Panc1 (cell line): Measurements from ENCODE around the gene KRTAP5-7. TPM values are rescaled to one million over a fixed set of nuclear protein-coding genes. Genes with fewer than 3 reads are reported as not detected.

Source experiments
- ATAC-seq: fragments of 200-7000 bp; cut with Tn5 transposase; 2 replicates; pipeline ENCODE4 v1.9.1; 2020; ENCODE audit warnings: mild to moderate bottlenecking, moderate library complexity
- BruUV-seq: library from RNA; stranded (reverse); fragments of 400-500 nt; replicated peaks from 2 replicates; lab custom pipeline; 2021; lab: Mats Ljungman, UMichigan
- CTCF ChIA-PET: fragments of 300-600 bp; sonication (Branson Sonifier 250); formaldehyde crosslinking; loops from one replicate; lab custom pipeline; 2022; ENCODE audit warnings: antibody characterized with exemption; lab: Charles Lee
- POLR2A ChIA-PET: fragments of 300-600 bp; sonication (Branson Sonifier 250); formaldehyde crosslinking; loops from one replicate; lab custom pipeline; 2022; ENCODE audit warnings: antibody characterized with exemption; lab: Charles Lee
- DNase-seq: peaks from one replicate; pipeline ENCODE4 v3.0.0-alpha.2; 2010; ENCODE audit warnings: low read depth, low spot score
- H3K27ac ChIP-seq: 2 replicates; pipeline ENCODE4 v1.5.1; 2011; ENCODE audit warnings: mild to moderate bottlenecking, low read length, inconsistent platforms
- H3K27me3 ChIP-seq: fragments of 200-500 bp; sonication (Bioruptor generic); 2 replicates; pipeline ENCODE4 v1.6.0; 2014; ENCODE audit warnings: low read length, inconsistent platforms; ENCODE audit not compliant: control insufficient read depth, insufficient read depth
- H3K36me3 ChIP-seq: fragments of 200-500 bp; sonication (Bioruptor generic); 2 replicates; pipeline ENCODE4 v1.5.1; 2014; ENCODE audit warnings: inconsistent platforms, mild to moderate bottlenecking, low read length, moderate library complexity; ENCODE audit not compliant: control insufficient read depth, insufficient read depth
- H3K4me1 ChIP-seq: 2 replicates; pipeline ENCODE4 v1.5.1; 2011; ENCODE audit warnings: inconsistent platforms, mild to moderate bottlenecking, low read length, moderate library complexity; ENCODE audit not compliant: control insufficient read depth, insufficient read depth
- H3K4me3 ChIP-seq, 2 experiments: 2 replicates each; pipeline ENCODE4 v1.5.1; 2011 to 2012; ENCODE audit warnings: low read depth in 2 of 2, low read length in 2 of 2, mild to moderate bottlenecking in 2 of 2, inconsistent platforms in 1 of 2, moderate library complexity in 1 of 2
- H3K9me3 ChIP-seq: fragments of 200-500 bp; sonication (Bioruptor generic); 2 replicates; pipeline ENCODE4 v1.5.1; 2014; ENCODE audit warnings: low read depth, mild to moderate bottlenecking, inconsistent platforms, low read length, moderate library complexity; ENCODE audit not compliant: control insufficient read depth, insufficient read depth
- CTCF ChIP-seq: fragments of 450-650 bp; IDR thresholded peaks from 2 replicates; pipeline ENCODE4 v1.5.1; 2017; ENCODE audit warnings: mild to moderate bottlenecking
- POLR2AphosphoS5 ChIP-seq: IDR thresholded peaks from 2 replicates; pipeline ENCODE4 v1.6.1; 2012; ENCODE audit warnings: mild to moderate bottlenecking, low read depth, low read length, moderate library complexity
- REST ChIP-seq, 2 experiments: IDR thresholded peaks; 2 replicates each; pipeline ENCODE4 v1.6.1; 2011 to 2012; ENCODE audit warnings: low read depth in 2 of 2, control low read depth in 1 of 2, low read length in 1 of 2, mild to moderate bottlenecking in 1 of 2, moderate library complexity in 1 of 2; ENCODE audit not compliant: insufficient read depth in 1 of 2
- SIN3A ChIP-seq: IDR thresholded peaks from 2 replicates; pipeline ENCODE4 v1.6.1; 2012; ENCODE audit warnings: low read depth, mild to moderate bottlenecking, low read length, moderate library complexity, borderline replicate concordance; ENCODE audit not compliant: insufficient read depth
- TCF7L2 ChIP-seq: IDR thresholded peaks from 2 replicates; pipeline ENCODE4 v1.6.1; 2011; ENCODE audit warnings: mild to moderate bottlenecking, low read depth, low read length, inconsistent platforms
- in situ Hi-C: cut with HindIII; loops from 2 replicates; pipeline ENCODE4 v1.10.0; 2016; ENCODE audit warnings: low sequenced_read_pairs, low pct_unique_long_range_greater_than_20kb
- intact Hi-C: fragments of 100-400 bp; cut with micrococcal nuclease; formaldehyde crosslinking; loops from one replicate; pipeline ENCODE4 v1.10.0; 2022; ENCODE audit not compliant: unreplicated experiment
- total RNA-seq: library from RNA; stranded (reverse); gene quantifications from one replicate; pipeline ENCODE4 v1.2.1, GENCODE V29; 2021; ENCODE audit not compliant: unreplicated experiment

KRTAP5-7 gene
- total RNA-seq, 1 experiment from 2014 or later: not detected

GRCh38 chr11:71484248-71485062 is 42.6 kb upstream of the KRTAP5-7 start:
- BruUV-seq: no TSS peak
- ChIA-PET CTCF (no interaction called here), POLR2A (no interaction called here)
- H3K4me1 ChIP-seq: peaks cover 10% of the 10 kb centered on the region; the same call in 1 of the 2 replicates
- in situ Hi-C loops (no loop called here), intact Hi-C loops (no loop called here)
- TF ChIP-seq CTCF: no peak
- no peak for TF ChIP-seq SIN3A
- no peak for TF ChIP-seq TCF7L2
- TF ChIP-seq REST (IDR thresholded peaks at IDR 0.05; ENCODE audit: insufficient read depth in 1 of 2, low read depth in 2 of 2, low read length in 1 of 2): no peak
- TF ChIP-seq POLR2AphosphoS5: no peak
- no peak overlapping the region for H3K4me3 ChIP-seq
- ATAC-seq: no peak
- H3K36me3 ChIP-seq: peaks cover 5% of the 10 kb centered on the region; the same call in 1 of the 2 replicates
- H3K27ac ChIP-seq: no peak overlapping the region
- no peak for DNase-seq
- H3K27me3 ChIP-seq: no peaks in the 10 kb centered on the region
- H3K9me3 ChIP-seq: no peaks in the 10 kb centered on the region

- Histone ChIP-seq H3K9me3 (no peaks in the 10 kb centered on the region), H3K36me3 (peaks cover 5% of the 10 kb centered on the region; the same call in 1 of the 2 replicates), H3K4me3 (no peak overlapping the region), H3K27ac (no peak overlapping the region), H3K4me1 (peaks cover 10% of the 10 kb centered on the region; the same call in 1 of the 2 replicates), H3K27me3 (no peaks in the 10 kb centered on the region)
- no peak for DNase-seq
- no TSS peak for BruUV-seq
- in situ Hi-C loops (no loop called here), intact Hi-C loops (no loop called here)
- ChIA-PET CTCF (no interaction called here), POLR2A (no interaction called here)
- ATAC-seq: no peak
- no peak for TF ChIP-seq POLR2AphosphoS5
- no peak for TF ChIP-seq REST (IDR thresholded peaks at IDR 0.05; ENCODE audit: insufficient read depth in 1 of 2, low read depth in 2 of 2, low read length in 1 of 2)
Measured at GRCh38 chr11:71485063-71485399, 42.0 kb upstream of the KRTAP5-7 start.
